Measurements from ENCODE around the gene PPFIA4.

PPFIA4 gene

DNA sequence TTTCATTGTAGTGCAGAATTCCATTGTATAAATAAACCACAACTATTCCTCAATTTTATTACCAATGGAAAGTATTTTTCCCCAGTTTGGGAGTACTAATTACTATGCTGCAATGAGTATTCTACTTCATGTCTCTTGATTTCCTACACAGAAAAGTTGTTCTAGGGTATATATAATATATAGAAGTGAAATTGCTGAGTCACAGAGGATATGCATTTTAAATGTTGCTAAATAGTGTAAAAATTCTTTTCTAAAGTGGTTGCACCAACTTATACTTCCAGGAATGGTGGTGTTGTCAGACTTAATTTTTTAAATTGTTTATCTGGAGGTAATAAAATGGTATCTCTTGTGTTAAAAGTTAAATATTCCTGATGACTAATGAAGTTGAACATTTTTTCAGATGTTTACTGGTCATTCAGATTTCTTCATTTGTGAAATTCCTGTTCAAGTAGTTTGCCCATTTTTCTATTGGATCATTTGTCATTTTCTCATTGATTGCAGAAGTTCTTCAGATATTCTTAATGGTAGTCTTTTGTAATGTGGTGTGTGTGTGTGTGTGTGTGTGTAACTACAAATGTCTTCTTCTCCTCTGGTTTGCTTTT lies 78.6 kb downstream of the PPFIA4 start:
- DNase-seq: no peak

DNA sequence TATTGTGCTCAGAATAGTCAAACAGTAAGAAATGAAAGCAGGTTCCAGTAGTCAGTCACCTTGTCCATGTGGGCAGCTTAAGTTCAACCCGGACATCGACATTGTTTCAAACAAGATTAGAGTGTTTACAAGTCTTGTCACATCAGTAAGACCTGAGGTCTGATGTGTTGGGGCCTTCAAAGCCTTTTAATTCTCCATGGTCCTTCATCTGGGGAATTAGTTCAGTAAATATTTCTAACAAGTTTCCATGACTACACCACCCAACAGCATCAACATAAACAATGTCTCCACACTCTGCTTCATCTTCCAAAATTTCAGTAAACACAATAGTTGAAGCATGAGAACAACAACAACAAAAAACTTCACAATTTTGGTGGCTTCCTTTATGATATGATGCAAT lies 86.2 kb downstream of the PPFIA4 start:
- DNase-seq: no peak

GRCh38 chr1:203113308-203113707 lies 87.0 kb downstream of the PPFIA4 start:
- no peak for DNase-seq

DNA sequence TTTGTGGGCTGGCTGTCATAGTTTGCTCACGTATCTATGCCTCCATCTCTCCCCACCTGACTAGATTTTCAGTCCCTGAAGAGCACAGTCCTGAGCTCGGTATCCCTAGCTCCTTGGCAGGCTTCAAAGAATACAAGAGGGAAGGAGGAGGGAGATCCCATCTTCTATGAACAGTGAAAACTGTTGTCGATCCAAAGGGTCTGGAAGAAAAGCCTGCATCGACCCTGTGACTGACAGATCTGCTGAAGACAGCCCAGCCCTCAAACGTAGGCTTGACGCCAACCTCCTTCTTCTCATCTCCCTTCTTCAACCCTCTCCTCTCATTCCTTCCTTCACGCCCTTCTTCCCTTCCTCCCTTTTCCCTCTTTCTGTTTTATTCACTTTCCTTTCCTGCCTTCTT lies 87.9 kb downstream of the PPFIA4 start:
- no peak for DNase-seq

DNA sequence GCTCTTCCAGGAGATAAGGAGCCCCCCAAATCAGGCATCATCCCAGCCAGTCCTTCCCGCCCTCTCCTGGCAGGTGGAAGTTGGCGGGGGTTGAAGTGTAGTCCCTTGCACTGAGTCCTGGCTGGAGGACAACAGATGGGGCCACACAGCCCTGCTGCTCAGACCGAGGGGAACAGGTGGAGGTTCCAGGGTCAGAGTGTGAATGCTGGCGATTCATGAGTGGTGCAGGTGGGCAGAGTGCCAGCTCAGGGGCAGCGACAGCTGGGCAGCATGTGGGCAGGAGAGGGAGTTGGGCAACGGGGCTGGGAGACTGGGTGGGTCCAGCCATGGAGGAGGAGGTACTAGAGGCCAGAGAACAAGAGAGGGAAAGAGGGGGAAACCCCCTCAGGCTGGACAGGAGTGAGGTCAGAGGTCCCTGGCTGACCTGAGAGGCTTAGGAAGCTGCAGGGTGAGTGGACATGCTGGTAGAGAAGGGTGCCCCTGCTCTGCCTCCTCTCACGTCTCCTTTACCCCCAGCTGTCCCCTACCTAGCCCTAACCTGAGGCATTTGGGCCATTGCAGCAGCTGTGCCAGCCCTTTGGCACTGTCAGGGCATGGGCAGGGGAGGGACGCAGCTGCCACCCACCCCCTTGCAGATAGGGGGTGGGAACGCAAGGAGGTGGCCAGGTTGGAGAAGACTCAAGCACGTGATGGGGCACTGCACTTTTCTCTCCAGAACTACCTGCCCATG lies 90.0 kb downstream of the PPFIA4 start:
- DNase-seq: no peak

GRCh38 chr1:203117611-203118575 lies 91.6 kb downstream of the PPFIA4 start:
- DNase-seq: peak; percentile 17

- DNase-seq: no peak
These were observed 94.2 kb downstream of the PPFIA4 start for GRCh38 chr1:203120325-203121153.

DNA sequence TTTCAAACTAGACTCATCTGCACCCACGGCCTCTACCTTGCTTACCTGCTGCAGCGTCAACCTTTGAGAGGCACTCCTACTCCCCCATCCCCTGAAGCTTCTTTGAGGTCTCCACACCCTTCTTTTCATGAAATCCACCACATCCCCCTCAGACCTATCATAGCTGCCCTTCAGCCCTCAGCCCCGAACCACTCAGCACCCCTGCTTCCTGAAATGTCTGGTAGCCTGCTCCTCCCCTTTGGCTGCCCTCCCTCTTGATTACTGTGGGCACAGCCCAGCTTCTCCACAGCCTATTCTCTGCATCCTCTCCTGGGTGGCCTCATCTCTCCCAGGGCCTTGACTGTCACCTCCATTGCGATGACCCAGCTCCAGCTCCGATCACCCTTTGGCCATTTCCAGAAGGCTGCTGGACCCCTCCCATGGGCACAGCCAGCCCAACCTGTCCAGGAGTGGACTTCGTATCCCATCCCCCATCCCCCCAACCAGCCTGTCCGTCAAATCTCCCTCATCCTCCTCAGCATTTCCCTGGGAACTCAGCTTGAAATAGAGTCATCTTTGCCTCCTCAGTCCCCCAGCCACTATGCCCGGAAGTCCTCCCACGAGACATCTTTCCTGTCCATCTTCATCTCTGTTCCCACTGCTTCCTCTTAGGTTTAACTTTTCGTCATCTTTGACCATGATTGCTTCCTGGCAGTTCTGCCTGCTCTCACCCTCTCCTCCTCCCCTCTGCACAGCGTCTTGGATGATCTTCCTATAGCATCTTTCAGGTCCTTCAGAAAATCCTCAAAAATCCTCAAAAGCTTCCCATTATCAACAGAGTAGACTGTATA lies 95.1 kb downstream of the PPFIA4 start:
- DNase-seq: no peak

DNA sequence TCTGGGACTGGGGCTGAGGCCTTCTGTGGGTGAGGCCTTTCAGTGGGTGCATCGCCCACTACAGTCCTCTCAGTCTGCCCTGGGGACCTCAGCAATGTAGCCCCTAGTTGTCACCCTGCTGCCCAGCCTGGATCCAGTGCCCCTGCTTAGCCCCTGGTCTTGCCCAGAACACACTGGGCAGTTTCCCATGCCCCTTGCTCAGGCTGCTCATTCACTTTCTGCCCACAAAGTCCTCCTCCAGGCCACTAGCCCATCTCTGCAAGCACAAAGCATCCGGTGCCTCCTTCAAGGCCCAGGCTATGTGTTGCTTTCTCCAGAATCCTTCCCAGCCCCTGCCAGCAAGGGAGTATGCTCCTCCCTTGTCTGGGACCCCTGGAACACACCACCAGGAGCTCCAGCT lies 95.9 kb downstream of the PPFIA4 start:
- DNase-seq: no peak

DNA sequence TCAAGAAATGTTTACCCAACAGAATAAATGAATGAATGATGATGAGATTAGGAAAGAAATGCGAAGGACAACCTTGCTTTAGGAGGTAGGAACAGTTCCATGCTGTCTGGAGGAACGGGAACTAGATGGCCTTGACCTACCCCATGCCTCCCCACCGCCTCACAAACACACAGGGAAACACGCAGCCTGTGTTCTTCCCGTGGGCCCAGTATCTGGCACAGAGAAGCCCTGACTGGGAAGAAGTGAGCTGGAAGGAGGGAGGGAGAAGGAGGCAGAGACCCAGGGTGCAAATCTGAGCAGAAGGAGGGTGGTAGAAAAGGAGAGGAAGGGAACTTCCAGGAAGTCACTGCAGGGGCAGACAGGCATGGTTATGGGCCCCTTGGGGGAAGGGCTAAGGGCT lies 97.7 kb downstream of the PPFIA4 start:
- no peak for DNase-seq

DNA sequence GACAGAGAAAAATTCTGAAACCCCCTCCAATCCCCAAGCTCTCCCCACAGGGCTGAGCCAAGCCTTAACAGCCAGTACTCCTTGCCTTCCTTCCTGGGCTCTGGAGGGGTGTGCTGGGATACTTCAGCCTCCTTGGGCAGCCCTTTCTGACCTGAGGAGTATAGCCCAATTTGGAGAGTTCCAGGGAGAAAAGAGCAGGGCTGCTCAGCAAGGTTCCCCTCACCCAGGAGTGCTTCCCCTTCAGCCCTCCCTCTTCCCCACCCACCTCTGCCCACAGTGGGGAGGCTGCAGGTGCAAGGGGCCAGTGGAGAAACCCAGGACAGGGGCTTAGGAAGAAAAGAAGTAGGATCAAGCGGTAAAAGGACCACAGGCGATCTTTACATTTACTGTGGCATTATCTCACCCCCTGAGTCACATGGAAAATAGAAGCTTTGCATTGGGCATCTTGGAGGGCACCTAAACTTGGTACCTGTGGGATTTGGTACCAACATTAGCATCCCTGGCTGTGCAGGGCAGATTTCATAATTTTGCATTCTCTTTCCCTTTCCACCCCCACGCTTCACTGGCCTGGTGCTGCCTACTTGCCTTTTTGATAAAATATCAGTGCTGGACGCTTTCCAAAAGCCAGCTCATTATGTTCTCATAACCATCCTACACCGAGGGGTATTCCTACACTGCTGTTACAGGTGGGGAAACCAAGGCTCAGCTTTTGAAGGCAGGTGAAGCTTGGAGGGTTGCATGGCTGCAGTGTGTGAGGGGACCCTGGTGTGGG lies 98.4 kb downstream of the PPFIA4 start:
- DNase-seq: no peak

- DNase-seq: no peak
These were observed 100.0 kb downstream of the PPFIA4 start for GRCh38 chr1:203126151-203126865.

DNA sequence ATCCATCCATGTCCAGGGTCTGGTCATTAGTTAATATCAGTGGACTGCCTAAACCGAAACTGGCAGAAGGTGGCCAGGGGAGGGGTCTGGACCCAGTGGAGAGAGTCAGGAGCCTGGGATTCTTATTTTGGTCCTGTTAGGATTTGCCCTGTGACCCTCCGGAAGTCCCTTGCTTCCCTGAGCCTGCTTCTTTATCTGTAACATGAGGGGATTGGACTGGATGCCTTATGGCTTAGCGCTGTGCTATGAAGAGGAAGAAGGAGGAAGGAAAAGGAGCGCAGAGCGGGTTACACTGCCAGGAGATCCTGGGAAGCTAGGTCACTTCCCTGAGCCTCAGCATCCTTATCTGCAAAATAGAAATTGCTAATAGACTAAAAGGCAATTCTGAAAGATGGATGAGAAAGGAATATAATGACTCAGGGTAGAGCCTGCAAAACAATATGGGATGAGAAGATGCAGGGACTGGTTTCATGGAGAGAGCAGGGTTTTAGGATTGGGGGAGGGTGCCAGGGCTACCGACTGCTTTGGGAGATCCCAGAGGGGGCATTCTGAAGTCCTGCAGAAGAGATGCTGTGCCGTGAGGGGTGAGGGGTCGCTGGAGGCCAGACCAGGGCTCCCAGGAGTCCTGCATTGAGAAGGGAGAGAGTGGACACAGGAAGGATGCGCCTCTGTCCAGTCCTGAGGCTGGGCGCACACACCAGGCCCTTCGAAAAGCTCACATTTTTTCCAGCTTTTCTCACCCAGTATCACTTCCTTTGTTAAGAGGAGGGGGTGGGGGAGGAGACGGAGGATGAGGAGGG lies 100.8 kb downstream of the PPFIA4 start:
- no peak for DNase-seq

DNA sequence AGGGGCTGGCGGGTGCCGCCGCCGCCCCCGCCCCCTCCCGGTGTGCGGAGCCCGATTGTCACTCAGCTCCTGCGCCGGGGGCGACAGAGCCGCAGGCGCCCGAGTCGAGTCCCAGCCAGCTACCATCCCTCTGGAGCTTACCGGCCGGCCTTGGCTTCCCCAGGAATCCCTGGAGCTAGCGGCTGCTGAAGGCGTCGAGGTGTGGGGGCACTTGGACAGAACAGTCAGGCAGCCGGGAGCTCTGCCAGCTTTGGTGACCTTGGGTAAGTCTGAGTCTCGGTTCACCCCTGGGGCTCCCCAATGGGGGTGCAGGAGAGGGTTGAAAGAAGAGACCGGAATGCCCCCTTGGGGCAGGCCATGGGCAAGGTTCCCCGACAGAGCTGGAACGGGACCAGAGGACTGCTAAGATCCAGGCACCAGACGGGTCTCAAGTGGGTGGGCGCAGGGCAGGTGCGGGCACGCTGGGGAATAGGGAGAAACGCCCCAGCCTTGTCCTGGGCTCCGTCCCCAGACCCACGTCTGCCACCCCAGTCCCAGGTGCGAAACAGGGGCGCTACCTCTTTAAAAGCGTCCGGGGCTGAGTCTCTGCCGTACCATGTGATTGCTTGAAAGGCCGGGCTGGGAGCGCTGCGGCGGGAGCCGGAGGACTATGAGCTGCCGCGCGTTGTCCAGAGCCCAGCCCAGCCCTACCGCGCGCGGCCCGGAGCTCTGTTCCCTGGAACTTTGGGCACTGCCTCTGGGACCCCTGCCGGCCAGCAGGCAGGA lies 101.6 kb downstream of the PPFIA4 start, which contains the start of gene ADORA1:
Gene ADORA1 (plus strand): TSS at position 61 of the 765 bp plus-strand sequence. CDS start 1,116 bp downstream, outside the sequence.
- DNase-seq: no peak

DNA sequence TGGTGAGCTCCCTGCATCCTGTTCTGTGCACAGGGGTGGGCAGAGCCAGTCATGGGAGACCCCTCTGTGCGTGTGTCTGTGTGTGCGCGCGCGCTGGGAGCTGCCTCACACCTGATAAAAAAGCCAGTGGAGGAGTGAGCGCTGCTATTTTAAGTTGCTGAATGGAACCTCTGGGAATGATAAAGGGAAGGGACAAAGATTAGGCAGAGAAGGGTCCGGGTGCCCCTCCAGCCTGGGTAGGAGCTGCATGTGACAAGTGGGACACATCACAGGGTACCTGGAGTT lies 102.1 kb downstream of the PPFIA4 start:
- DNase-seq: no peak
